H9 (cell line): ENCODE data around the gene PC. TPM values are rescaled to one million over a fixed set of nuclear protein-coding genes. Genes with fewer than 3 reads are reported as not detected.
A peak's percentile ranks its signal among the peaks of the same experiment; 100 is the strongest.

Experiments used
- DNase-seq: peaks from one replicate; pipeline ENCODE4 v3.0.0-alpha.2; 2017
- H2AFZ ChIP-seq: one replicate; pipeline ENCODE4 v1.6.1; 2013; ENCODE audit warnings: mild to moderate bottlenecking, low read length, control low read depth, moderate library complexity
- H2AK5ac ChIP-seq: 2 replicates; pipeline ENCODE4 v1.6.1; 2013; ENCODE audit warnings: low read length, control low read depth, mixed read lengths; ENCODE audit not compliant: insufficient read length
- H2BK120ac ChIP-seq: one replicate; pipeline ENCODE4 v1.6.1; 2013; ENCODE audit warnings: low read depth, mild to moderate bottlenecking, low read length, control low read depth, inconsistent platforms; ENCODE audit not compliant: poor library complexity, severe bottlenecking
- H2BK12ac ChIP-seq: 2 replicates; pipeline ENCODE4 v1.6.1; 2013; ENCODE audit warnings: low read length, control low read depth, mixed read lengths, low read depth; ENCODE audit not compliant: insufficient read length
- H2BK15ac ChIP-seq: 2 replicates; pipeline ENCODE4 v1.6.1; 2013; ENCODE audit warnings: low read depth, low read length, control low read depth
- H2BK20ac ChIP-seq: one replicate; pipeline ENCODE4 v1.6.1; 2013; ENCODE audit warnings: low read depth, mild to moderate bottlenecking, low read length, control low read depth, inconsistent platforms; ENCODE audit not compliant: poor library complexity, severe bottlenecking
- H2BK5ac ChIP-seq: 2 replicates; pipeline ENCODE4 v1.6.1; 2013; ENCODE audit warnings: low read length, control low read depth, mixed read lengths; ENCODE audit not compliant: insufficient read length
- H3K14ac ChIP-seq: 2 replicates; pipeline ENCODE4 v1.6.1; 2013; ENCODE audit warnings: low read length, control low read depth; ENCODE audit not compliant: insufficient read depth
- H3K18ac ChIP-seq: 2 replicates; pipeline ENCODE4 v1.6.1; 2013; ENCODE audit warnings: low read depth, mild to moderate bottlenecking, mixed read lengths, low read length, control low read depth; ENCODE audit not compliant: insufficient read length
- H3K23ac ChIP-seq: 2 replicates; pipeline ENCODE4 v1.6.1; 2013; ENCODE audit warnings: low read length, control low read depth, mixed read lengths, low read depth; ENCODE audit not compliant: insufficient read length
- H3K23me2 ChIP-seq: 2 replicates; pipeline ENCODE4 v1.6.1; 2013; ENCODE audit warnings: low read depth, mild to moderate bottlenecking, mixed read lengths, low read length, control low read depth; ENCODE audit not compliant: insufficient read length, poor library complexity, severe bottlenecking
- H3K27ac ChIP-seq: 2 replicates; pipeline ENCODE4 v1.5.1; 2013; ENCODE audit warnings: low read length, control low read depth, mixed read lengths, low read depth; ENCODE audit not compliant: insufficient read length
- H3K27me3 ChIP-seq: 2 replicates; pipeline ENCODE4 v1.6.1; 2013; ENCODE audit warnings: low read length, control low read depth, inconsistent platforms; ENCODE audit not compliant: insufficient read depth
- H3K4ac ChIP-seq: 2 replicates; pipeline ENCODE4 v1.6.1; 2013; ENCODE audit warnings: low read depth, mild to moderate bottlenecking, control low read depth, inconsistent platforms, low read length, moderate library complexity
- H3K4me1 ChIP-seq: 2 replicates; pipeline ENCODE4 v1.6.1; 2013; ENCODE audit warnings: low read length, control low read depth, inconsistent platforms; ENCODE audit not compliant: insufficient read depth
- H3K4me2 ChIP-seq: 2 replicates; pipeline ENCODE4 v1.6.1; 2013; ENCODE audit warnings: low read length, control low read depth, mixed read lengths; ENCODE audit not compliant: insufficient read length, insufficient read depth
- H3K56ac ChIP-seq: 2 replicates; pipeline ENCODE4 v1.6.1; 2013; ENCODE audit warnings: low read depth, mild to moderate bottlenecking, mixed read lengths, low read length, control low read depth; ENCODE audit not compliant: insufficient read length
- H3K79me1 ChIP-seq: 2 replicates; pipeline ENCODE4 v1.6.1; 2013; ENCODE audit warnings: low read depth, mild to moderate bottlenecking, moderate library complexity, low read length, control low read depth, inconsistent platforms; ENCODE audit not compliant: insufficient read depth, poor library complexity, severe bottlenecking
- H3K79me2 ChIP-seq: 2 replicates; pipeline ENCODE4 v1.6.1; 2013; ENCODE audit warnings: low read length, control low read depth, inconsistent platforms; ENCODE audit not compliant: insufficient read depth
- H3K9ac ChIP-seq: 2 replicates; pipeline ENCODE4 v1.6.1; 2013; ENCODE audit warnings: low read length, control low read depth, mixed read lengths; ENCODE audit not compliant: insufficient read length; ENCODE audit errors: extremely low read depth
- H3K9me3 ChIP-seq: one replicate; pipeline ENCODE4 v1.6.1; 2013; ENCODE audit warnings: low read depth, low read length, inconsistent platforms; ENCODE audit not compliant: control insufficient read depth
- H3T11ph ChIP-seq: one replicate; pipeline ENCODE4 v1.6.1; 2013; ENCODE audit warnings: mild to moderate bottlenecking, low read length, control low read depth, inconsistent platforms
- H4K20me1 ChIP-seq: one replicate; pipeline ENCODE4 v1.6.1; 2013; ENCODE audit not compliant: control insufficient read depth, insufficient read length, insufficient read depth
- H4K5ac ChIP-seq: 2 replicates; pipeline ENCODE4 v1.6.1; 2013; ENCODE audit warnings: low read depth, mild to moderate bottlenecking, mixed read lengths, low read length, control low read depth; ENCODE audit not compliant: insufficient read length
- H4K8ac ChIP-seq: replicated peaks from 2 replicates; pipeline ENCODE4 v1.6.1; 2013; ENCODE audit warnings: low read length, control low read depth, mixed read lengths, low read depth; ENCODE audit not compliant: insufficient read length
- H4K91ac ChIP-seq: 2 replicates; pipeline ENCODE4 v1.6.1; 2013; ENCODE audit warnings: low read depth, mild to moderate bottlenecking, moderate library complexity, mixed read lengths, low read length, control low read depth; ENCODE audit not compliant: insufficient read length
- H3K27ac Mint-ChIP-seq, 3 experiments: 2 replicates in 2 of 3; 3 replicates in 1 of 3; pipeline ENCODE4 v1.8.0; 2020 to 2021; ENCODE audit warnings: mixed read lengths in 3 of 3, mild to moderate bottlenecking in 1 of 3, moderate library complexity in 1 of 3
- H3K27me3 Mint-ChIP-seq: 2 replicates; pipeline ENCODE4 v1.8.0; 2021; ENCODE audit warnings: low read depth, mild to moderate bottlenecking, moderate library complexity, mixed read lengths
- H3K36me3 Mint-ChIP-seq, 3 experiments: 2 replicates in 2 of 3; 3 replicates in 1 of 3; pipeline ENCODE4 v1.8.0; 2020 to 2021; ENCODE audit warnings: low read depth in 3 of 3, mixed read lengths in 3 of 3; ENCODE audit not compliant: insufficient read depth in 1 of 3
- H3K4me1 Mint-ChIP-seq, 2 experiments: 2 replicates each; pipeline ENCODE4 v1.8.0; 2020; ENCODE audit warnings: mixed read lengths in 2 of 2
- H3K4me3 Mint-ChIP-seq, 2 experiments: 2 replicates in 1 of 2; 3 replicates in 1 of 2; pipeline ENCODE4 v1.8.0; 2020 to 2021; ENCODE audit warnings: mild to moderate bottlenecking in 2 of 2, mixed read lengths in 2 of 2, moderate library complexity in 1 of 2
- H3K9me3 Mint-ChIP-seq, 2 experiments: 2 replicates in 1 of 2; 3 replicates in 1 of 2; pipeline ENCODE4 v1.8.0; 2020; ENCODE audit warnings: mild to moderate bottlenecking in 2 of 2, mixed read lengths in 2 of 2, moderate library complexity in 1 of 2
- WGBS: extraction: QIAGEN DNeasy Blood & Tissue Kit; methylation state at CpG from one replicate; pipeline ENCODE4 v1.1.7; 2013; ENCODE audit warnings: missing lambda C conversion rate, low lambda C conversion rate, mixed read lengths; ENCODE audit not compliant: insufficient read length; ENCODE audit errors: extremely low coverage; 5-methylcytosine and 5-hydroxymethylcytosine counted together
- total RNA-seq: library from RNA; stranded (reverse); gene quantifications from 2 replicates; pipeline ENCODE4 v1.2.1, GENCODE V29; 2021
- TF ChIP-seq, protein P1 (sequence below): fragments of 200-600 bp; sonication (generic); conservative IDR thresholded peaks from 3 replicates; pipeline ENCODE4 v1.8.0; 2021; ENCODE audit warnings: antibody characterized with exemption, mild to moderate bottlenecking

PC gene
- total RNA-seq, 1 experiment from 2014 or later: 32.6 TPM

GRCh38 chr11:66867425-66868040 lies 90.7 kb downstream of the PC start:
- Mint-ChIP-seq H3K4me3 (no peak overlapping the region), H3K9me3 (no peaks in the 10 kb centered on the region), H3K36me3 (peaks cover 0 to 11% (median 3%) of the 10 kb centered on the region in 3 experiments; a peak in 4 of 7 replicates), H3K27ac (peak overlapping the region in 1 of 3 experiments; percentile 86; a peak in 2 of 7 replicates), H3K27me3 (no peaks in the 10 kb centered on the region), H3K4me1 (peaks cover 11 to 22% of the 10 kb centered on the region in 2 experiments)
- Histone ChIP-seq H3K56ac (no peak overlapping the region), H3K27me3 (no peaks in the 10 kb centered on the region), H3T11ph (no peak overlapping the region), H3K9me3 (no peaks in the 10 kb centered on the region), H4K91ac (no peak overlapping the region), H2BK15ac (no peak overlapping the region), H2BK120ac (no peak overlapping the region), H4K5ac (no peak overlapping the region), H2AK5ac (no peak overlapping the region), H3K79me2 (no peaks in the 10 kb centered on the region), H3K4me1 (no peaks in the 10 kb centered on the region), H3K79me1 (no peaks in the 10 kb centered on the region), H3K9ac (no peak overlapping the region), H3K18ac (no peak overlapping the region), H3K14ac (no peak overlapping the region; the same call in 1 of the 2 replicates), H2BK20ac (no peak overlapping the region), H2AFZ (no peak overlapping the region), H4K8ac (no peak overlapping the region), H3K27ac (no peak overlapping the region), H4K20me1 (no peaks in the 10 kb centered on the region), H3K4me2 (no peak overlapping the region), H2BK5ac (no peak overlapping the region), H2BK12ac (no peak overlapping the region), H3K23ac (no peak overlapping the region), H3K4ac (no peak overlapping the region), H3K23me2 (no peaks in the 10 kb centered on the region)
- TF ChIP-seq, protein P1, sequence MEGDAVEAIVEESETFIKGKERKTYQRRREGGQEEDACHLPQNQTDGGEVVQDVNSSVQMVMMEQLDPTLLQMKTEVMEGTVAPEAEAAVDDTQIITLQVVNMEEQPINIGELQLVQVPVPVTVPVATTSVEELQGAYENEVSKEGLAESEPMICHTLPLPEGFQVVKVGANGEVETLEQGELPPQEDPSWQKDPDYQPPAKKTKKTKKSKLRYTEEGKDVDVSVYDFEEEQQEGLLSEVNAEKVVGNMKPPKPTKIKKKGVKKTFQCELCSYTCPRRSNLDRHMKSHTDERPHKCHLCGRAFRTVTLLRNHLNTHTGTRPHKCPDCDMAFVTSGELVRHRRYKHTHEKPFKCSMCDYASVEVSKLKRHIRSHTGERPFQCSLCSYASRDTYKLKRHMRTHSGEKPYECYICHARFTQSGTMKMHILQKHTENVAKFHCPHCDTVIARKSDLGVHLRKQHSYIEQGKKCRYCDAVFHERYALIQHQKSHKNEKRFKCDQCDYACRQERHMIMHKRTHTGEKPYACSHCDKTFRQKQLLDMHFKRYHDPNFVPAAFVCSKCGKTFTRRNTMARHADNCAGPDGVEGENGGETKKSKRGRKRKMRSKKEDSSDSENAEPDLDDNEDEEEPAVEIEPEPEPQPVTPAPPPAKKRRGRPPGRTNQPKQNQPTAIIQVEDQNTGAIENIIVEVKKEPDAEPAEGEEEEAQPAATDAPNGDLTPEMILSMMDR: peak; percentile 36; the same call in 2 of the 3 replicates
- WGBS: no CpG with 5 or more reads among the region's 14 CpGs
- no peak for DNase-seq
